Neural progenitor cell (in vitro differentiated cells): ENCODE measurements around the gene SGCD. TPM values are rescaled to one million over a fixed set of nuclear protein-coding genes. Genes with fewer than 3 reads are reported as not detected.

Source experiments
- DNase-seq: peaks from one replicate; pipeline ENCODE4 v3.0.0-alpha.2; 2016; ENCODE audit warnings: low spot score
- H2AFZ ChIP-seq: fragments of 200-600 bp; sonication (generic); replicated peaks from 2 replicates; pipeline ENCODE4 v1.6.1; 2016; ENCODE audit warnings: antibody characterized with exemption
- H3F3A ChIP-seq: fragments of 200-600 bp; sonication (generic); 2 replicates; pipeline ENCODE4 v1.6.1; 2016; ENCODE audit warnings: antibody characterized with exemption, low read depth
- H3K27ac ChIP-seq: fragments of 200-600 bp; sonication (generic); 2 replicates; pipeline ENCODE4 v1.5.1; 2016; ENCODE audit warnings: mild to moderate bottlenecking
- H3K27me3 ChIP-seq: fragments of 200-600 bp; sonication (generic); 2 replicates; pipeline ENCODE4 v1.6.1; 2016; ENCODE audit warnings: mild to moderate bottlenecking, moderate library complexity
- H3K36me3 ChIP-seq: fragments of 200-600 bp; sonication (generic); 2 replicates; pipeline ENCODE4 v1.5.1; 2016
- H3K4me1 ChIP-seq: fragments of 200-600 bp; sonication (generic); 2 replicates; pipeline ENCODE4 v1.6.1; 2016; ENCODE audit warnings: mixed run types
- H3K4me2 ChIP-seq: fragments of 200-600 bp; sonication (generic); 2 replicates; pipeline ENCODE4 v1.6.1; 2016
- H3K4me3 ChIP-seq: fragments of 200-600 bp; sonication (generic); 2 replicates; pipeline ENCODE4 v1.5.1; 2016
- H3K79me2 ChIP-seq: fragments of 200-600 bp; sonication (generic); 2 replicates; pipeline ENCODE4 v1.6.1; 2016; ENCODE audit warnings: low read depth
- H3K9ac ChIP-seq: fragments of 200-600 bp; sonication (generic); 2 replicates; pipeline ENCODE4 v1.6.1; 2016
- H3K9me3 ChIP-seq: fragments of 200-600 bp; sonication (generic); 2 replicates; pipeline ENCODE4 v1.5.1; 2016; ENCODE audit warnings: low read depth
- H4K20me1 ChIP-seq: fragments of 200-600 bp; sonication (generic); 2 replicates; pipeline ENCODE4 v1.6.1; 2016; ENCODE audit warnings: low read depth
- H3K27ac Mint-ChIP-seq: 3 replicates; pipeline ENCODE4 v1.8.0; 2021; ENCODE audit warnings: mixed read lengths
- H3K27me3 Mint-ChIP-seq: 2 replicates; pipeline ENCODE4 v1.8.0; 2022; ENCODE audit warnings: low read depth, mild to moderate bottlenecking, inconsistent platforms, moderate library complexity, mixed read lengths; ENCODE audit not compliant: insufficient read depth
- H3K36me3 Mint-ChIP-seq: 3 replicates; pipeline ENCODE4 v1.8.0; 2021; ENCODE audit warnings: mixed read lengths
- H3K4me1 Mint-ChIP-seq: 3 replicates; pipeline ENCODE4 v1.8.0; 2021; ENCODE audit warnings: mixed read lengths
- H3K4me3 Mint-ChIP-seq: 3 replicates; pipeline ENCODE4 v1.8.0; 2021; ENCODE audit warnings: mild to moderate bottlenecking, moderate library complexity, mixed read lengths
- H3K9me3 Mint-ChIP-seq: 3 replicates; pipeline ENCODE4 v1.8.0; 2020; ENCODE audit warnings: mixed read lengths
- EZH2 ChIP-seq: fragments of 200-600 bp; sonication (generic); IDR thresholded peaks from 2 replicates; pipeline ENCODE4 v1.6.1; 2017; ENCODE audit warnings: antibody characterized with exemption, mild to moderate bottlenecking, moderate library complexity
- EZH2phosphoT487 ChIP-seq: fragments of 200-600 bp; sonication (generic); IDR thresholded peaks from 2 replicates; pipeline ENCODE4 v1.6.1; 2017; ENCODE audit warnings: antibody characterized with exemption
- total RNA-seq: library from RNA; depleted of rRNA; stranded (reverse); fragments of >200 nt; gene quantifications from 2 replicates; pipeline ENCODE4 v1.2.3, GENCODE V29; 2015; ENCODE audit warnings: low replicate concordance
- TF ChIP-seq, protein P1 (sequence below): fragments of 200-600 bp; sonication (generic); IDR thresholded peaks from 2 replicates; pipeline ENCODE4 v1.5.1; 2017; ENCODE audit warnings: antibody characterized with exemption, mild to moderate bottlenecking

SGCD gene
- total RNA-seq, 1 donor from 2014 or later: not detected

DNA sequence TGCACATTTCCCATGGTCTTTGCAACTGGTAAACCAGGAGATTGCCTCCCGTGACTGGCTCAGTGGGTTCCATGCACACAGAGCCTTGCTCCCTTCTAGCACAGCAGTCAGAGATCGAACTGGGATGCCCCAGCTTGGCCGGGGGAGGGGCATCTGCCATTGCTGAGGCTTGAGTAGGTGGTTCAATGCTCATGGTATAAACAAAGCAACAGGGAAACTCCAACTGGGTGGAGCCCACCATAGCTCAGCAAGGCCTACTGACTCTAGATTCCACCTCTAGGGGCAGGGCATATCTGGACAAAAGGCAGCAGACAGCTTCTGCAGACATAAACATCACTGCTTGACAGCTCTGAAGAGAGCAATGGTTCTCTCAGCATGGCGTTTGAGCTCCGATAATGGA, 456.1 kb downstream of the SGCD start:
- Histone ChIP-seq H3K9ac (no peak overlapping the region), H3K36me3 (no peaks in the 10 kb centered on the region), H3K27ac (no peak overlapping the region), H2AFZ (no peak overlapping the region), H3K9me3 (no peaks in the 10 kb centered on the region), H3F3A (no peaks in the 10 kb centered on the region), H3K4me1 (no peaks in the 10 kb centered on the region), H3K79me2 (no peaks in the 10 kb centered on the region), H3K4me2 (no peak overlapping the region), H3K27me3 (no peaks in the 10 kb centered on the region), H4K20me1 (no peaks in the 10 kb centered on the region), H3K4me3 (no peak overlapping the region)
- Mint-ChIP-seq H3K4me3 (no peak overlapping the region), H3K27ac (no peak overlapping the region), H3K4me1 (no peaks in the 10 kb centered on the region), H3K27me3 (no peaks in the 10 kb centered on the region), H3K9me3 (peaks cover 9% of the 10 kb centered on the region), H3K36me3 (no peaks in the 10 kb centered on the region)
- TF ChIP-seq EZH2: no peak
- TF ChIP-seq, protein P1, sequence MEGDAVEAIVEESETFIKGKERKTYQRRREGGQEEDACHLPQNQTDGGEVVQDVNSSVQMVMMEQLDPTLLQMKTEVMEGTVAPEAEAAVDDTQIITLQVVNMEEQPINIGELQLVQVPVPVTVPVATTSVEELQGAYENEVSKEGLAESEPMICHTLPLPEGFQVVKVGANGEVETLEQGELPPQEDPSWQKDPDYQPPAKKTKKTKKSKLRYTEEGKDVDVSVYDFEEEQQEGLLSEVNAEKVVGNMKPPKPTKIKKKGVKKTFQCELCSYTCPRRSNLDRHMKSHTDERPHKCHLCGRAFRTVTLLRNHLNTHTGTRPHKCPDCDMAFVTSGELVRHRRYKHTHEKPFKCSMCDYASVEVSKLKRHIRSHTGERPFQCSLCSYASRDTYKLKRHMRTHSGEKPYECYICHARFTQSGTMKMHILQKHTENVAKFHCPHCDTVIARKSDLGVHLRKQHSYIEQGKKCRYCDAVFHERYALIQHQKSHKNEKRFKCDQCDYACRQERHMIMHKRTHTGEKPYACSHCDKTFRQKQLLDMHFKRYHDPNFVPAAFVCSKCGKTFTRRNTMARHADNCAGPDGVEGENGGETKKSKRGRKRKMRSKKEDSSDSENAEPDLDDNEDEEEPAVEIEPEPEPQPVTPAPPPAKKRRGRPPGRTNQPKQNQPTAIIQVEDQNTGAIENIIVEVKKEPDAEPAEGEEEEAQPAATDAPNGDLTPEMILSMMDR: no peak
- no peak for TF ChIP-seq EZH2phosphoT487
- no peak for DNase-seq

GRCh38 chr5:156794687-156795086, 467.7 kb downstream of the SGCD start:
- Histone ChIP-seq H3K27me3 (no peaks in the 10 kb centered on the region), H3F3A (peaks cover 6% of the 10 kb centered on the region), H3K9ac (no peak overlapping the region), H3K27ac (no peak overlapping the region), H3K79me2 (no peaks in the 10 kb centered on the region), H4K20me1 (no peaks in the 10 kb centered on the region), H2AFZ (no peak overlapping the region), H3K4me1 (no peaks in the 10 kb centered on the region), H3K36me3 (no peaks in the 10 kb centered on the region), H3K4me2 (no peak overlapping the region), H3K4me3 (no peak overlapping the region), H3K9me3 (no peaks in the 10 kb centered on the region)
- H3K9me3 Mint-ChIP-seq: no peaks in the 10 kb centered on the region
- no peaks in the 10 kb centered on the region for H3K27me3 Mint-ChIP-seq
- no peak overlapping the region for H3K27ac Mint-ChIP-seq
- DNase-seq: no peak
- H3K36me3 Mint-ChIP-seq: no peaks in the 10 kb centered on the region
- TF ChIP-seq, protein P1: no peak
- H3K4me1 Mint-ChIP-seq: no peaks in the 10 kb centered on the region
- H3K4me3 Mint-ChIP-seq: no peak overlapping the region

DNA sequence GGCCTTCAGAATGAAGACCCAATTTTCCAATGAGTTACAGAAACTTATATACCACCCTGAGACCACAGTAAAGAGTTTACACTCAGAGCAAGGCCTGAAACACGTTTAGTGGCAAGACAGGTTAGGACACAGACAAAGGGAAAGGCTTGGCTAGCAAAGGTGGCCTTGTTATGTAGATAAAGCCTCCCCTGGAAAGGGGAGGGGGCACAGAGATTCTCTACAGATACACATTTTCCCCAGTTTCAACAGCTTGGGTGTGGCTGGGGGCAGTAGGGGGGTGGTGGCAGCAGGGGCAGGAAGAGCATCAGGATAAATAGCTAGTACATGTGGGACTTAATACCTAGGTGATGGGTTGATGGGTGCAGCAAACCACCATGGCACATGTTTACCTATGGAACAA, 471.2 kb downstream of the SGCD start:
- no peak overlapping the region for H3K4me3 ChIP-seq
- no peak overlapping the region for H3K27ac ChIP-seq
- H3K9me3 ChIP-seq: no peaks in the 10 kb centered on the region
- no peaks in the 10 kb centered on the region for H3K27me3 ChIP-seq
- H3K4me2 ChIP-seq: no peak overlapping the region
- DNase-seq: no peak
- Mint-ChIP-seq H3K4me1 (peaks cover 15% of the 10 kb centered on the region), H3K4me3 (no peak overlapping the region), H3K27ac (no peak overlapping the region), H3K9me3 (peaks cover 3% of the 10 kb centered on the region), H3K36me3 (no peaks in the 10 kb centered on the region), H3K27me3 (no peaks in the 10 kb centered on the region)
- H3F3A ChIP-seq: peaks cover 6% of the 10 kb centered on the region
- no peaks in the 10 kb centered on the region for H3K79me2 ChIP-seq
- H3K9ac ChIP-seq: no peak overlapping the region
- H4K20me1 ChIP-seq: no peaks in the 10 kb centered on the region
- no peak overlapping the region for H2AFZ ChIP-seq
- no peak for TF ChIP-seq EZH2phosphoT487
- peaks cover 31% of the 10 kb centered on the region for H3K4me1 ChIP-seq
- no peaks in the 10 kb centered on the region for H3K36me3 ChIP-seq

DNA sequence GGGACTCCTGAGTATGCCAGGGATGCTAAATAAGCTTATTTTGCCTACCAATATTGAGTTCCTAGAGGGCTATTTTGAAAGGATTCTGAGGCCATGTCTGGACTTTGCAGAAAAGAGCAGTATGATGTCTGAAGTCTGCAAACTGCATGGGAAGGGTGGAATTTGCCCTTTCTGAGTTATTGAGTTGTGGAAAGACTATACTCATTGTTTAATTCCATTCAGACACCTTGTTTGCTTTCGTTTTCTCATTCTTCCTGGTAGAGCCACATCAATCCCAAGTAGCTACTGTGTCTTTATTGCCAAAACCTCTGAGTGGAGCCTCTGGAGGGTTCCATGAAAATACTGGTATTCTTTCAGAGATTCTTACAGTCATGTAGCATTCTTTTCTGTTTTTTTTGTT, 472.2 kb downstream of the SGCD start:
- TF ChIP-seq EZH2phosphoT487 (no peak), EZH2 (no peak)
- TF ChIP-seq, protein P1: no peak
- Histone ChIP-seq H3K4me2 (no peak overlapping the region), H3K79me2 (no peaks in the 10 kb centered on the region), H3K9me3 (no peaks in the 10 kb centered on the region), H3K9ac (no peak overlapping the region), H3K27ac (no peak overlapping the region), H2AFZ (no peak overlapping the region), H3K4me3 (no peak overlapping the region), H3K4me1 (peaks cover 34% of the 10 kb centered on the region), H4K20me1 (no peaks in the 10 kb centered on the region), H3F3A (peaks cover 6% of the 10 kb centered on the region), H3K27me3 (no peaks in the 10 kb centered on the region), H3K36me3 (no peaks in the 10 kb centered on the region)
- no peak overlapping the region for H3K4me3 Mint-ChIP-seq
- H3K36me3 Mint-ChIP-seq: no peaks in the 10 kb centered on the region
- DNase-seq: no peak
- no peak overlapping the region for H3K27ac Mint-ChIP-seq
- peaks cover 3% of the 10 kb centered on the region for H3K9me3 Mint-ChIP-seq
- H3K27me3 Mint-ChIP-seq: no peaks in the 10 kb centered on the region
- peaks cover 15% of the 10 kb centered on the region for H3K4me1 Mint-ChIP-seq
